ENCODE measurements around the gene INPP5E. TPM values are rescaled to one million over a fixed set of nuclear protein-coding genes. Genes with fewer than 3 reads are reported as not detected.
A peak's percentile ranks its signal among the peaks of the same experiment; 100 is the strongest.

Gene INPP5E
- total RNA-seq, 1 donor from 2014 or later: 23.3 TPM

DNA sequence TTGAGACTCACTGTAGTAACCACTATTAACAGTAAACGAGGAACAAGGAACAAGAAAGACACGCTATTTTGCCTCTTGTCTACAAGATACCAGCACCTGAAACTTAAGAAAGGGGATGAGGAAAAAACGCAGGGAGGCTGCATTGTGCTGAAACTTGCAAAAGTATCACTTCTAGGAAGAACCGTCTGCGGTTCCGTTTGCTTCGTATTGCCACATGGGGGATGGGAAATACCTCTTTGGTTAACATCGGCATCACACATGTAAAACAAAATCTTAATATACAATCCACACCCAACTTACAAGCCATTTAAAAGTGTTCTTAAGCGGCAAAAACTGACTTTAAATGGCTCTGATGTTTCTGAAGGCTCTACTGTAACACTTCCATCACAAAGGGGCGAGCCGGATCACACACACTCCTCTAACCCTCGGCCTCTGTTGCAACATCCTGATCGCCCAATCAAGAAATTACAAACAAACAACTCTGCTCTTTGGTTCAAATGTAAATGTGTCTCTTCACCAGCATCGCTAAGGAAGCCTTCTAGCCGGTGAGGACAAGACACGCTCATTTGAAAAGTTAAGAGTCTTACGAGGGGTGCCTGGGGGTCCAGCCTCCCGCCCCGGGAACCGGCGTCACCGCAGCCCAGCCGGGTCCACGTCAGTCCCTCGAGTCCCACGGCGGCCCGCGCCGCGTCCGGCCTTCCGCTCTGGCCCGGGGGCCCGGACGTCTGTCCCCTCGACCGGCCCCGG lies 42.6 kb upstream of the INPP5E start:
- peaks cover 4% of the 10 kb centered on the region for H3K36me3 Mint-ChIP-seq

DNA sequence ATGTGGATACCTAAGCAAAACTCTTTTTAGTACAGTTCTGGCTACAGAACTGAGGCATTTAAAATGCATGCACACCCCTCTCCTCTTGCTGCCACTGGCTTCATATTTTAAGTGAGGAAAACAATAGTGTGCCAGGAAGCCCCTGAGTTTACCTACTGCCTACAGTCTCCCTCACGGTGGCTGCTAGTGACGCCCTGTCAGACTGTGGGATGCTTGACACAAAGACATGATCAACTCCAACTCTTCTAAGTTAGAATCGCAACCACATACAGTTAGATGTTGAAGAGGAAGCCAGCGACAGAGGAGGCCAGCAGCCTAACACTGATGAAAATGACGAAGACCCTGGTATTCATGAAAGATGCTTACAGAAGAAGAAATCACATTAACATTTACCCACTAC lies 41.9 kb upstream of the INPP5E start:
- peaks cover 24% of the 10 kb centered on the region for H3K4me1 Mint-ChIP-seq
- peaks cover 4% of the 10 kb centered on the region for H3K36me3 Mint-ChIP-seq
- H3K4me3 Mint-ChIP-seq: peak overlapping the region; percentile 94
- no peaks in the 10 kb centered on the region for H3K9me3 Mint-ChIP-seq
- TF ChIP-seq, protein P1, sequence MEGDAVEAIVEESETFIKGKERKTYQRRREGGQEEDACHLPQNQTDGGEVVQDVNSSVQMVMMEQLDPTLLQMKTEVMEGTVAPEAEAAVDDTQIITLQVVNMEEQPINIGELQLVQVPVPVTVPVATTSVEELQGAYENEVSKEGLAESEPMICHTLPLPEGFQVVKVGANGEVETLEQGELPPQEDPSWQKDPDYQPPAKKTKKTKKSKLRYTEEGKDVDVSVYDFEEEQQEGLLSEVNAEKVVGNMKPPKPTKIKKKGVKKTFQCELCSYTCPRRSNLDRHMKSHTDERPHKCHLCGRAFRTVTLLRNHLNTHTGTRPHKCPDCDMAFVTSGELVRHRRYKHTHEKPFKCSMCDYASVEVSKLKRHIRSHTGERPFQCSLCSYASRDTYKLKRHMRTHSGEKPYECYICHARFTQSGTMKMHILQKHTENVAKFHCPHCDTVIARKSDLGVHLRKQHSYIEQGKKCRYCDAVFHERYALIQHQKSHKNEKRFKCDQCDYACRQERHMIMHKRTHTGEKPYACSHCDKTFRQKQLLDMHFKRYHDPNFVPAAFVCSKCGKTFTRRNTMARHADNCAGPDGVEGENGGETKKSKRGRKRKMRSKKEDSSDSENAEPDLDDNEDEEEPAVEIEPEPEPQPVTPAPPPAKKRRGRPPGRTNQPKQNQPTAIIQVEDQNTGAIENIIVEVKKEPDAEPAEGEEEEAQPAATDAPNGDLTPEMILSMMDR (IDR thresholded peaks at IDR 0.05; ENCODE audit: unreplicated experiment): no peak
- H3K27ac Mint-ChIP-seq: peak overlapping the region; percentile 92
- H3K27me3 Mint-ChIP-seq (ENCODE audit: low read depth): no peaks in the 10 kb centered on the region
- DNase-seq (ENCODE audit: low spot score in 2 of 2, unreplicated experiment in 2 of 2): no peak

More for the DNA sequence above, 42.6 kb upstream of the INPP5E start:
- Mint-ChIP-seq H3K27me3 (ENCODE audit: low read depth) (no peaks in the 10 kb centered on the region), H3K4me3 (peak overlapping the region; percentile 94), H3K4me1 (peaks cover 24% of the 10 kb centered on the region), H3K9me3 (no peaks in the 10 kb centered on the region), H3K27ac (peak overlapping the region; percentile 92)
- TF ChIP-seq, protein P1 (IDR thresholded peaks at IDR 0.05; ENCODE audit: unreplicated experiment): no peak
- peak in 1 of 2 experiments; percentile 50 for DNase-seq (ENCODE audit: low spot score in 2 of 2, unreplicated experiment in 2 of 2)

DNA sequence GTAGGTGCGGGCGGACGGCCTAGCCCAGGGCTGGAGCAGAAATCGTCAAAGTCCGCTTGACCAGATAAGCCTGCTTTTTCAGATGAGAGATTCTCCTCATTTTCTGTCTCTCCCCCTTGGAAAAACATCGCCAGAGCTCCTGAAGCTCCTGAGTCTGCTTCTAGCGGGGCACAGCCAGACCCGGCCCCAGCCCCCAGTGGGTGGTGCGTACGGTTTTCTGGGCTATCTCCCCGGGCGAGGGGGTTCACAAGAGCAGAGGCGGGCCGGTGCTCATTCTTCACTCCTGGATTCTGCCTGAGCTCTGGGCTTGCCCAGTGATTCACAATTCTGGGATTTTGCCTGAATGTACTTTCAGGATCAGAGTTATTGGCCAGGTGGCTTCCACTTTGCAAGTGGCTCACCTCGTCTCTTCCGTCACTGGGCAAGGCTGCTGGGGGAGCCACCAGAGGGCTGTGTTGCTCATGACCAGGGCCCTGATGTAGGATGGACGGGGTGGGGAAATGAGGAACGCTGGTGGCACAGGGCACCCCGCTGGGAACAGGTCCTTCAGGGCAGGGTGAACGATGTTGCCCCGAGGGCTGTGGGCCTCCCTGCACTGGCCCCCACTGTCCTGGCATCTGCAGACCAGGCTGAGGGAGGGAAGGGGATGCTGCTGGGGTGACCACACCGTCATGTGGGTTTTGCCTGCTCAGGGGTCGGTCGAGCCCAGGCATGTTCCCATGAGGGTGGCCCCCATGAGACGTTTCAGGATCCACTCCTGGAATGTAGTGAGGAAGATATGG lies 36.9 kb upstream of the INPP5E start:
- Mint-ChIP-seq H3K27ac (no peak overlapping the region), H3K27me3 (ENCODE audit: low read depth) (no peaks in the 10 kb centered on the region), H3K36me3 (peaks cover 17% of the 10 kb centered on the region), H3K9me3 (no peaks in the 10 kb centered on the region), H3K4me1 (peaks cover 11% of the 10 kb centered on the region), H3K4me3 (no peak overlapping the region)
- TF ChIP-seq, protein P1 (IDR thresholded peaks at IDR 0.05; ENCODE audit: unreplicated experiment): no peak
- no peak for DNase-seq (ENCODE audit: low spot score in 2 of 2, unreplicated experiment in 2 of 2)

DNA sequence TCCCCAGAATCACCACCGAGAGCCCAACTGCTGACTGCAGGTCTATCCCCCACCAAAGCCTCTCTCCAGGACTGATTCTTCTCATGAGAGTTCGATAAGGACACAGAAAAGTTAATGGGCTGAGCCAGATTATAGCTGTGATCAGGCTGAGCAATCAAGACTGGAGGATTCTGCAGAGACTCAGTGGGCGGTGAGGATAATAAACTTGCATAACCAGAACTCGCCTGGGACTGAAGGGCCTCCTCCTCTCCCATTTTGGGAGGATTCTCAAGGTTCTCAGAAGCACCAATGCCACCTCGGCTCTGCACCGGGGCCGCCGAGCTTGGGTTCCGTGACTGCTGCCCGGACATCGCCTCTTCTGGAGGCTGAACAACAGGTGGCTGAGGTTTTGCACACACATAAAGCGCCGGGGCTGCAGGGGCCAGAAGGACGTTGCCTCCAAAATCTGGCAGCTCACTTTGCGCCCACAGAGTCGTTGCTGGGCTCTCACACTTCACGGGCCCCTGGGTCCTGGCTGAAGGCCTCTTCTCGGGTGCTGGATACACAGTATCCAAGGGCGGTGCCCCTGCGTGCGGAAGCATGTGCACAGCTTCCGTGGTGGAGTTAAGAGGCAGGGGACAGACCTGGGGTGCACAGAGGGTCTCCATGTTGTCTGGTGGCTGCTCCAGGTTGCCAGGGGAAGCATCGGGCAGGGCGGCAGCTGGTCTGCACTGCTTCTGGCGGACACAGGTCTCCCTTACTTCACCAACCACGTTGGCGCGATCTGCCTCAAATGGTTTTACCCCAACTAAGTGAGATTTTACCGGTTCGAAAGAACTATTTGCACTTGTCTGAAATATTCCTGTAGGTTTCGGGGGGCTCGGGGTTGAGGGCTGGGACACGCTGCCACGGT lies 35.6 kb upstream of the INPP5E start:
- peaks cover 20% of the 10 kb centered on the region for H3K36me3 Mint-ChIP-seq
- no peaks in the 10 kb centered on the region for H3K9me3 Mint-ChIP-seq
- no peak overlapping the region for H3K27ac Mint-ChIP-seq
- TF ChIP-seq, protein P1 (IDR thresholded peaks at IDR 0.05; ENCODE audit: unreplicated experiment): no peak
- H3K4me3 Mint-ChIP-seq: no peak overlapping the region
- no peaks in the 10 kb centered on the region for H3K27me3 Mint-ChIP-seq (ENCODE audit: low read depth)
- no peak for DNase-seq (ENCODE audit: low spot score in 2 of 2, unreplicated experiment in 2 of 2)
- peaks cover 4% of the 10 kb centered on the region for H3K4me1 Mint-ChIP-seq

DNA sequence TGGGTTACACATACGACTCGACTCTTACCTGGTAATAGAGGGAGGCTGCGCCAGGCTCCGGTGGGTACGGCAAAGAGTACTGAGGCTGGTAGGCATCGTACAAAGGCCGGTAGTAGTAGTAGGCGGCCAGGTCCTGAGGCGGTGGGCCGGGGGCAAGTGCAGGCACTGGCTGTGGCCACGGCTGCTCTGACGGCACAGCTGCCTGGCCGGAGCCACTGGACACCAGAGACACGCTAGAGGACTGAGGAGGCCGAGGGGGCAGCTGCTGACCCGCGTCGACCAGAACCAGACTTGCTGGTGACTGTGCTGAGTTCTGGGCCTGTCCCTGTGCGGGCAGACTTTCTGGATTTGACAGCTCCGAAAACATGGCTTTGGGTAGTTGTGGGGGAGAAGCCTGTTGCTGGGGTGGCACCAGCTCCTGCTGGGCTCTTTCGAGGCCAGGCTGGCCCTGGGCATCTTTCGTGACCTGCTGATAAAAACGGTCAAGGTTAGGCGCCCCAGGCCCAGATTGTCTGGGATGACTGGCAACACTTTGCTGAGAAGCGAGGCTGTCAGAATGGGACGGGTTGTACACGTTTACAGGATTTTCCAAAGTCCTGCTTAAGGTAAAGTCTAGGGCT lies 34.5 kb upstream of the INPP5E start:
- Mint-ChIP-seq H3K4me3 (no peak overlapping the region), H3K27ac (no peak overlapping the region), H3K27me3 (ENCODE audit: low read depth) (no peaks in the 10 kb centered on the region), H3K36me3 (peaks cover 20% of the 10 kb centered on the region), H3K9me3 (no peaks in the 10 kb centered on the region), H3K4me1 (no peaks in the 10 kb centered on the region)
- TF ChIP-seq, protein P1 (IDR thresholded peaks at IDR 0.05; ENCODE audit: unreplicated experiment): no peak
- no peak for DNase-seq (ENCODE audit: low spot score in 2 of 2, unreplicated experiment in 2 of 2)
